ENCODE measurements around the gene EHMT2. TPM values are rescaled to one million over a fixed set of nuclear protein-coding genes. Genes with fewer than 3 reads are reported as not detected.
A peak's percentile ranks its signal among the peaks of the same experiment; 100 is the strongest.
"Not testable (repeated sequence)": the region's sequence is repeated elsewhere in the genome, so short reads cannot be mapped to it uniquely, and the experiment has no call there.

The EHMT2 gene
- total RNA-seq, 1 experiment from 2014 or later, result 137 TPM

DNA sequence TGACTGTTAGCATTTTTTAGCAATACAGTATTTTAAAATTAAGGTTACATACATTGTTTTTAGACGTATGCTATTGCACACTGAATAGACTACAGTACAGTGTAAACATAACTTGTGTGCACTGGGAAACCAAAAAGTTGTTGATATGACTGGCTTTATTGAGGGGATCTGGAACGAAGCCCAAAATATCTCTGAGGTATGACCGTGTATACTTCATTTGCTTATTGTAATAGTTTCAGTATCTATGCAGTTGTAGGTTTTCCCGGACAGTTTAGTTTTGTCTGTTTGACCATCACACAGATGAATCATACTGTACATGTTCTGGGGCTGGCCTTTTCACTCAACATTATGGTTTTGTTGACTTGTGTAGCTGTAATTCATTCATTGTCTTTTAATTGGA is 11.3 kb upstream of the EHMT2 start:
- no peak for TF ChIP-seq GTF2I (CRISPR knock-in tag; conservative IDR thresholded peaks at IDR 0.05)
- Mint-ChIP-seq H3K36me3 (no peaks in the 10 kb centered on the region), H3K27me3 (ENCODE audit: low read depth) (peaks cover 5% of the 10 kb centered on the region), H3K27ac (no peak overlapping the region), H3K9me3 (no peaks in the 10 kb centered on the region), H3K4me3 (no peak overlapping the region), H3K4me1 (peaks cover 7% of the 10 kb centered on the region)
- ATAC-seq, result no peak
- CTCF ChIA-PET, result interaction anchor here (1.0 to 1.7 kb wide), 2 partner anchors 15 to 37 kb away, joined by 3 to 4 read pairs; partner anchors contain the start of gene CFB
- no peak for DNase-seq (ENCODE audit: low spot score)
- POLR2A ChIA-PET, result no interaction called here

DNA sequence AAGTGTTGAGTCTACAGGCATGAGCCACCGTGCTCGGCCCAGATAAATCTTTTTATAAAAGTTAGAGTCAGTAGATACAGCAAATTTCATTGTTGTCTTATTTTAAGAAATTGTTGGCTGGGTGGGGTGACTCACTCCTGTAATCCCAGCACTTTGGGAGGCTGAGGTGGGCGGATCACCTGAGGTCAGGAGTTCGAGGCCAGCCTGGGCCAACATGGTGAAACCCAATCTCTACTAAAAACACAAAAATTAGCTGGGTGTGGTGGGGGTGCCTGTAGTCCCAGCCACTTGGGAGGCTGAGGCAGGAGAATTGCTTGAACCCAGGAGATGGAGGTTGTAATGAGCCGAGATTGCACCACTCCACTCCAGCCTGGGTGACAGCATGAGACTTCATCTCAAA is 10.8 kb upstream of the EHMT2 start:
- H3K4me3 Mint-ChIP-seq; POLR2A ChIA-PET; H3K4me1 Mint-ChIP-seq; H3K9me3 Mint-ChIP-seq; H3K27me3 Mint-ChIP-seq (ENCODE audit: low read depth); ATAC-seq; DNase-seq (ENCODE audit: low spot score); H3K36me3 Mint-ChIP-seq; H3K27ac Mint-ChIP-seq: not testable (repeated sequence)
- CTCF ChIA-PET, result interaction anchor here (1.2 to 1.7 kb wide), 2 partner anchors 15 kb away, joined by 3 to 4 read pairs; no protein-coding TSS in a partner anchor

- Mint-ChIP-seq H3K36me3 (no peaks in the 10 kb centered on the region), H3K4me3 (no peak overlapping the region), H3K4me1 (peaks cover 14% of the 10 kb centered on the region), H3K27me3 (ENCODE audit: low read depth) (peaks cover 5% of the 10 kb centered on the region), H3K27ac (no peak overlapping the region), H3K9me3 (no peaks in the 10 kb centered on the region)
- no peak for ATAC-seq
- no peak for TF ChIP-seq GTF2I (CRISPR knock-in tag; conservative IDR thresholded peaks at IDR 0.05)
- TF ChIP-seq ZNF671 (CRISPR knock-in tag; IDR thresholded peaks at IDR 0.05), result no peak
- no peak for TF ChIP-seq FOXP1 (CRISPR knock-in tag; IDR thresholded peaks at IDR 0.05; ENCODE audit: borderline replicate concordance)
- TF ChIP-seq, protein P1, sequence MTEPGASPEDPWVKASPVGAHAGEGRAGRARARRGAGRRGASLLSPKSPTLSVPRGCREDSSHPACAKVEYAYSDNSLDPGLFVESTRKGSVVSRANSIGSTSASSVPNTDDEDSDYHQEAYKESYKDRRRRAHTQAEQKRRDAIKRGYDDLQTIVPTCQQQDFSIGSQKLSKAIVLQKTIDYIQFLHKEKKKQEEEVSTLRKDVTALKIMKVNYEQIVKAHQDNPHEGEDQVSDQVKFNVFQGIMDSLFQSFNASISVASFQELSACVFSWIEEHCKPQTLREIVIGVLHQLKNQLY (CRISPR knock-in tag; IDR thresholded peaks at IDR 0.05), result no peak
- TF ChIP-seq PRRX2 (CRISPR knock-in tag; IDR thresholded peaks at IDR 0.05), result no peak
- no peak for TF ChIP-seq RORB (CRISPR knock-in tag; IDR thresholded peaks at IDR 0.05)
- POLR2A ChIA-PET, result interaction anchor here (0.7 to 1.1 kb wide), 3 partner anchors 11 to 361 kb away, joined by 3 to 7 read pairs (median 3); partner anchors contain the start of gene ATP6V1G2
- CTCF ChIA-PET, result interaction anchor here (1.2 to 2.3 kb wide), 4 partner anchors 9 to 134 kb away, joined by 3 to 14 read pairs (median 4); no protein-coding TSS in a partner anchor
- DNase-seq (ENCODE audit: low spot score), result no peak
Measured at GRCh38 chr6:31907158-31907813, 9.8 kb upstream of the EHMT2 start.

GRCh38 chr6:31906727-31907126 is 9.2 kb upstream of the EHMT2 start:
- ChIA-PET CTCF (interaction anchor here (1.0 to 2.3 kb wide), 6 partner anchors 9 to 141 kb away, joined by 3 to 14 read pairs (median 4); no protein-coding TSS in a partner anchor), POLR2A (interaction anchor here (0.7 to 1.1 kb wide), 3 partner anchors 10 to 360 kb away, joined by 3 to 7 read pairs (median 3); partner anchors contain the start of gene ATP6V1G2)
- not testable (repeated sequence) for H3K9me3 Mint-ChIP-seq; DNase-seq (ENCODE audit: low spot score); ATAC-seq; H3K36me3 Mint-ChIP-seq; H3K27me3 Mint-ChIP-seq (ENCODE audit: low read depth); H3K4me3 Mint-ChIP-seq
- Mint-ChIP-seq H3K27ac (peak overlapping the region; percentile 85), H3K4me1 (peaks cover 14% of the 10 kb centered on the region)

DNA sequence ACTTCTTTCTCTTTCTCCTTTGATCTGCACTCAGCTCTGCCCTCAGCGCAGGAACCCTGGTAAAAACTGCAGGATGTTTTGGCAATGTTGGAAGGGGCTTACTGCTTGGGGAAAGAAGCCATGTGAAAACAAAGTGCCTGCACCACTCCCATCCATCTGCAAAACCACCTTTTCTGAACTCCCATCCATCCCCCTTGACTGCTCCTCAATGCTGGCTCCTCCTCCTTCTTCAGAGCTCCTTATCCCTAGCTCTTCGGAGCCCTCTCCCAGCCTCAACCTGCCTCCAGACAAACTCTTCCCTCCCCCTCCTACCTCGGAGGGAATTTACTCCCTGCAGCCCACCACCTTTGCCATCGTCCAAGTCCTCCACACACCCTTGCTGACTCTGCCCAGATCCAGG is 8.6 kb upstream of the EHMT2 start:
- H3K27ac Mint-ChIP-seq, result peak overlapping the region; percentile 85
- H3K4me1 Mint-ChIP-seq, result peaks cover 14% of the 10 kb centered on the region
- H3K27me3 Mint-ChIP-seq (ENCODE audit: low read depth), result peaks cover 5% of the 10 kb centered on the region
- peak; percentile 31 for DNase-seq (ENCODE audit: low spot score)
- ChIA-PET POLR2A (interaction anchor here (1.1 to 1.2 kb wide), 2 partner anchors 10 to 66 kb away, joined by 3 read pairs; partner anchors contain the start of gene DXO), CTCF (interaction anchor here (1.0 to 2.3 kb wide), 6 partner anchors 10 to 140 kb away, joined by 3 to 14 read pairs (median 4); no protein-coding TSS in a partner anchor)
- no peaks in the 10 kb centered on the region for H3K9me3 Mint-ChIP-seq
- 0 out of 2 replicates have a peak, but pooled peaks have one; percentile 19 for TF ChIP-seq NFE2L1 (CRISPR knock-in tag; IDR thresholded peaks at IDR 0.05)
- TF ChIP-seq NFYB (CRISPR knock-in tag; conservative IDR thresholded peaks at IDR 0.05; ENCODE audit: low read depth), result no peak
- TF ChIP-seq, protein P2, sequence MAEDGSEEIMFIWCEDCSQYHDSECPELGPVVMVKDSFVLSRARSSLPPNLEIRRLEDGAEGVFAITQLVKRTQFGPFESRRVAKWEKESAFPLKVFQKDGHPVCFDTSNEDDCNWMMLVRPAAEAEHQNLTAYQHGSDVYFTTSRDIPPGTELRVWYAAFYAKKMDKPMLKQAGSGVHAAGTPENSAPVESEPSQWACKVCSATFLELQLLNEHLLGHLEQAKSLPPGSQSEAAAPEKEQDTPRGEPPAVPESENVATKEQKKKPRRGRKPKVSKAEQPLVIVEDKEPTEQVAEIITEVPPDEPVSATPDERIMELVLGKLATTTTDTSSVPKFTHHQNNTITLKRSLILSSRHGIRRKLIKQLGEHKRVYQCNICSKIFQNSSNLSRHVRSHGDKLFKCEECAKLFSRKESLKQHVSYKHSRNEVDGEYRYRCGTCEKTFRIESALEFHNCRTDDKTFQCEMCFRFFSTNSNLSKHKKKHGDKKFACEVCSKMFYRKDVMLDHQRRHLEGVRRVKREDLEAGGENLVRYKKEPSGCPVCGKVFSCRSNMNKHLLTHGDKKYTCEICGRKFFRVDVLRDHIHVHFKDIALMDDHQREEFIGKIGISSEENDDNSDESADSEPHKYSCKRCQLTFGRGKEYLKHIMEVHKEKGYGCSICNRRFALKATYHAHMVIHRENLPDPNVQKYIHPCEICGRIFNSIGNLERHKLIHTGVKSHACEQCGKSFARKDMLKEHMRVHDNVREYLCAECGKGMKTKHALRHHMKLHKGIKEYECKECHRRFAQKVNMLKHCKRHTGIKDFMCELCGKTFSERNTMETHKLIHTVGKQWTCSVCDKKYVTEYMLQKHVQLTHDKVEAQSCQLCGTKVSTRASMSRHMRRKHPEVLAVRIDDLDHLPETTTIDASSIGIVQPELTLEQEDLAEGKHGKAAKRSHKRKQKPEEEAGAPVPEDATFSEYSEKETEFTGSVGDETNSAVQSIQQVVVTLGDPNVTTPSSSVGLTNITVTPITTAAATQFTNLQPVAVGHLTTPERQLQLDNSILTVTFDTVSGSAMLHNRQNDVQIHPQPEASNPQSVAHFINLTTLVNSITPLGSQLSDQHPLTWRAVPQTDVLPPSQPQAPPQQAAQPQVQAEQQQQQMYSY (CRISPR knock-in tag; IDR thresholded peaks at IDR 0.05), result peak; percentile 89
- no peaks in the 10 kb centered on the region for H3K36me3 Mint-ChIP-seq
- peak overlapping the region; percentile 20; the same call in 1 of the 2 replicates for H3K4me3 Mint-ChIP-seq
- peak; percentile 71 for ATAC-seq

All from WTC11 (cell line).